AG04449 (cell line): ENCODE data around the gene TTC34.

ENCODE experiments used
- CTCF ChIA-PET: fragments of 350-600 bp; formaldehyde crosslinking; extraction: SDS; loops from one replicate; lab custom pipeline; 2021; ENCODE audit warnings: antibody characterized with exemption; lab: Yijun Ruan, JAX
- POLR2A ChIA-PET: fragments of 400-600, 350-600 bp; formaldehyde crosslinking; extraction: SDS; loops from one replicate; lab custom pipeline; 2020; ENCODE audit warnings: antibody characterized with exemption, inconsistent platforms; lab: Yijun Ruan, JAX
- DNase-seq: peaks from one replicate; pipeline ENCODE4 v3.0.0-alpha.2; 2010; ENCODE audit warnings: low read depth, low spot score
- H3K4me3 ChIP-seq: 2 replicates; pipeline ENCODE4 v1.5.1; 2011; ENCODE audit warnings: low read depth, mild to moderate bottlenecking, control low read depth, low read length
- TF ChIP-seq, protein P1 (sequence below): IDR thresholded peaks from one replicate; pipeline ENCODE4 v1.5.1; 2011; ENCODE audit warnings: mild to moderate bottlenecking, moderate library complexity, low read length, control low read depth, inconsistent platforms; ENCODE audit not compliant: insufficient read depth; ENCODE audit errors: missing control alignments

The TTC34 gene

DNA sequence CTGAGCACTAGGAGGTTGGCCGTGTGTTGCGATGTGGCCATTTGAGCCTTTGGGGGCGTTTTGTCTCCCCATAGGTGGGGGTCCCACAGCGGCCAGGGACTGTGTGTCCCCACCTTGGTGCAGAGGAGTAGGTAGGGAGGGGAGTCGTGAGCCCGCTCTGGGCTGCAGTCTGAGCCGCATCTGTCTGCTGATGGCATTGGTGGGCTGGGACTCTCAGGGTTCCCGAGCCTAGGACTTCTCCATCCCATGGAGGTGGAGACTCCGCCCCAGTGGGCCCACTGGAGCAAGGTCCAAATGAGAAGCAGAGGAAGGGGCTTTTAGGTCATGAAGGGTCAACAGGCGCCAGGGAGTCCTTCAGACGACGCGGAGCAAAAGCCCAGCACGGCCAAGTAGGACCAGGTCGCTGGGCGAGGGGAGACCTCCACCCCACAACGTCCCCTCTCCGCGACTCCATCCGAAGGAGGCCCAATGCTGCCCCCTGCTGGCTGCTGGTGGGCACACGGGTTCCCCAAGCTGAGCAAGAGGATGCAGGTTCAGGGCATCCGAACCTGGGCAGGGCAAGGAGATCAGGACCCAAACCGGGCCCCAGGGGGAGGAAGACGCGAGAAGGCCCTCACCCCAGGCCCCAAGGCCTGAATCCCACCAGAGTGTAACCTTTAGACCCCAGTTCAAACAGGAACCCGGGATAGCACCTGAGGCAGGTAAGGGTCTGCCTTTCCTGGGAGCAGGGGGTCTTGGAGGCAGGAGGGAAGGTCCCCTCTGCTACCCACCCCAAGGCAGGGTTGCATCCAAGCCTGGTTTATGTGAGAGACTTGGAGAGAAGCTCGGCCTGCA lies 14.9 kb downstream of the TTC34 start:
- ChIA-PET CTCF (no interaction called here), POLR2A (no interaction called here)
- no peak for DNase-seq

GRCh38 chr1:2785631-2786328 lies 15.7 kb downstream of the TTC34 start:
- CTCF ChIA-PET: no interaction called here
- TF ChIP-seq, protein P1, sequence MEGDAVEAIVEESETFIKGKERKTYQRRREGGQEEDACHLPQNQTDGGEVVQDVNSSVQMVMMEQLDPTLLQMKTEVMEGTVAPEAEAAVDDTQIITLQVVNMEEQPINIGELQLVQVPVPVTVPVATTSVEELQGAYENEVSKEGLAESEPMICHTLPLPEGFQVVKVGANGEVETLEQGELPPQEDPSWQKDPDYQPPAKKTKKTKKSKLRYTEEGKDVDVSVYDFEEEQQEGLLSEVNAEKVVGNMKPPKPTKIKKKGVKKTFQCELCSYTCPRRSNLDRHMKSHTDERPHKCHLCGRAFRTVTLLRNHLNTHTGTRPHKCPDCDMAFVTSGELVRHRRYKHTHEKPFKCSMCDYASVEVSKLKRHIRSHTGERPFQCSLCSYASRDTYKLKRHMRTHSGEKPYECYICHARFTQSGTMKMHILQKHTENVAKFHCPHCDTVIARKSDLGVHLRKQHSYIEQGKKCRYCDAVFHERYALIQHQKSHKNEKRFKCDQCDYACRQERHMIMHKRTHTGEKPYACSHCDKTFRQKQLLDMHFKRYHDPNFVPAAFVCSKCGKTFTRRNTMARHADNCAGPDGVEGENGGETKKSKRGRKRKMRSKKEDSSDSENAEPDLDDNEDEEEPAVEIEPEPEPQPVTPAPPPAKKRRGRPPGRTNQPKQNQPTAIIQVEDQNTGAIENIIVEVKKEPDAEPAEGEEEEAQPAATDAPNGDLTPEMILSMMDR: no peak
- no peak overlapping the region for H3K4me3 ChIP-seq
- POLR2A ChIA-PET: no interaction called here
- no peak for DNase-seq

More for the DNA sequence above, 14.9 kb downstream of the TTC34 start:
- TF ChIP-seq, protein P1: peak; percentile 4
- no peak overlapping the region for H3K4me3 ChIP-seq

DNA sequence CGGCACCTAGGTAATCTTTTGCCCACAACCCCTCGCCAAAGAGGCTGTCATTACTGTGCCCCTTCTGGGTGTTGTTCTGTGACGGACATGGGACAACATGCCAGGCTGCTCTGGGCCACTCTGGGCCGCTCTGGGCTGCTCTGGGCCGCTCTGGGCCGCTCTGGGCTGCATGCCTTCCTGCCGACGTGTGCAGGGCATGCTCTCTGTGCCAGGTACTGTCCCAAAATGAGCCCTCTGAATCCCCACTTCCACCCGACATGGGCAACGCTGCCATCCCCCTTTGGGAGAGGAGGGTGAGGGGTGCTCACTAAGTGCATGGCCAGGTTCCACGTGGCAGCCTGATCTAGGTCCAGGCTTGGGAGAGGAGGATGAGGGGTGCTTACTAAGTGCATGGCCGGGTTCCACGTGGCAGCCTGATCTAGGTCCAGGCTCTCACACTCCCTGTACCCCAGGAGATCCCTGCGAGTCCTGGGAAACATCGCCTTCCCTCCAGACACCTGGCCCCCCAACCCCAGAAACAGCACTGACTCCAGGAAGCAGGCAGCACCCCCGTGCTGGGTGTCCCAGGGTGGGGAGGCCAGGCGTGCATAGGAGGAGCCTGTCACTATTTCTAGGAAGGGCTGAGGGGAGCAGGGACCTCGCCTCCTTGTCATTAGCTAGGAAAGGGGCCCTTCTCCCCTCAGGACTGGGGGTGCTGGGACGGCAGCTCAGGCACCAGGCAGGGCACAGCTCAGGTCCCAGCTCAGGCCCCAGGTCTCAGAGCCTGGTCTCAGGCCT lies 16.5 kb downstream of the TTC34 start:
- POLR2A ChIA-PET: no interaction called here
- TF ChIP-seq, protein P1: no peak

GRCh38 chr1:2783435-2784397 lies 17.8 kb downstream of the TTC34 start:
- POLR2A ChIA-PET: no interaction called here
- DNase-seq: no peak
- CTCF ChIA-PET: no interaction called here
- TF ChIP-seq, protein P1: no peak
- H3K4me3 ChIP-seq: no peak overlapping the region

More for the DNA sequence above, 16.5 kb downstream of the TTC34 start:
- no peak for DNase-seq
- CTCF ChIA-PET: no interaction called here
- H3K4me3 ChIP-seq: no peak overlapping the region

- ChIA-PET CTCF (no interaction called here), POLR2A (no interaction called here)
- no peak for DNase-seq
- TF ChIP-seq, protein P1: no peak
- no peak overlapping the region for H3K4me3 ChIP-seq
Measured at GRCh38 chr1:2783069-2783434, 18.4 kb downstream of the TTC34 start.
